ENCODE results near the gene HIP1R.

Gene HIP1R

GRCh38 chr12:122860854-122861586, 25.8 kb downstream of the HIP1R start:
- no peak for DNase-seq

- DNase-seq = no peak
Observed at GRCh38 chr12:122861587-122861970, 26.3 kb downstream of the HIP1R start.

- DNase-seq = no peak
Observed at GRCh38 chr12:122862110-122862634, 26.9 kb downstream of the HIP1R start.

GRCh38 chr12:122862872-122863701, 27.8 kb downstream of the HIP1R start:
- DNase-seq = no peak

- DNase-seq = no peak
Observed at GRCh38 chr12:122864894-122865253, 29.6 kb downstream of the HIP1R start.

GRCh38 chr12:122865268-122866231, 30.3 kb downstream of the HIP1R start:
- no peak for DNase-seq

- DNase-seq = no peak
Observed at GRCh38 chr12:122866379-122866778, 31.1 kb downstream of the HIP1R start.

- no peak for DNase-seq
Observed at GRCh38 chr12:122866950-122867607, 31.8 kb downstream of the HIP1R start.

GRCh38 chr12:122867691-122868461, 32.6 kb downstream of the HIP1R start:
- no peak for DNase-seq

GRCh38 chr12:122868471-122869177, 33.4 kb downstream of the HIP1R start:
- no peak for DNase-seq

- no peak for DNase-seq
Observed at GRCh38 chr12:122869207-122869973, 34.1 kb downstream of the HIP1R start.

- no peak for DNase-seq
Observed at GRCh38 chr12:122870163-122870842, 35.0 kb downstream of the HIP1R start.

GRCh38 chr12:122870867-122871664, 35.8 kb downstream of the HIP1R start:
- peak; percentile 17 for DNase-seq

- peak; percentile 86 for DNase-seq
Observed at GRCh38 chr12:122871851-122872780, 36.9 kb downstream of the HIP1R start.

- no peak for DNase-seq
Observed at GRCh38 chr12:122872815-122873361, 37.6 kb downstream of the HIP1R start.

- no peak for DNase-seq
Observed at GRCh38 chr12:122873540-122873939, 38.3 kb downstream of the HIP1R start.

- DNase-seq = no peak
Observed at GRCh38 chr12:122874081-122874480, 38.8 kb downstream of the HIP1R start.

All from inflammatory macrophage treated with lipopolysaccharide for 4 hours (primary cell).